HTR-8/SVneo (cell line): ENCODE results near the gene BICDL1.

Source experiments
- DNase-seq: peaks from one replicate; pipeline ENCODE4 v3.0.0; 2011; ENCODE audit warnings: low spot score, mixed read lengths; ENCODE audit not compliant: insufficient read length
- FAIRE-seq: peaks from 2 replicates; lab custom pipeline; 2011; peaks lifted over from hg19 to GRCh38; lab: Jason Lieb, UNC

BICDL1 gene

GRCh38 chr12:120117961-120118320 lies 128.9 kb downstream of the BICDL1 start:
- FAIRE-seq (no peak), DNase-seq (no peak)

DNA sequence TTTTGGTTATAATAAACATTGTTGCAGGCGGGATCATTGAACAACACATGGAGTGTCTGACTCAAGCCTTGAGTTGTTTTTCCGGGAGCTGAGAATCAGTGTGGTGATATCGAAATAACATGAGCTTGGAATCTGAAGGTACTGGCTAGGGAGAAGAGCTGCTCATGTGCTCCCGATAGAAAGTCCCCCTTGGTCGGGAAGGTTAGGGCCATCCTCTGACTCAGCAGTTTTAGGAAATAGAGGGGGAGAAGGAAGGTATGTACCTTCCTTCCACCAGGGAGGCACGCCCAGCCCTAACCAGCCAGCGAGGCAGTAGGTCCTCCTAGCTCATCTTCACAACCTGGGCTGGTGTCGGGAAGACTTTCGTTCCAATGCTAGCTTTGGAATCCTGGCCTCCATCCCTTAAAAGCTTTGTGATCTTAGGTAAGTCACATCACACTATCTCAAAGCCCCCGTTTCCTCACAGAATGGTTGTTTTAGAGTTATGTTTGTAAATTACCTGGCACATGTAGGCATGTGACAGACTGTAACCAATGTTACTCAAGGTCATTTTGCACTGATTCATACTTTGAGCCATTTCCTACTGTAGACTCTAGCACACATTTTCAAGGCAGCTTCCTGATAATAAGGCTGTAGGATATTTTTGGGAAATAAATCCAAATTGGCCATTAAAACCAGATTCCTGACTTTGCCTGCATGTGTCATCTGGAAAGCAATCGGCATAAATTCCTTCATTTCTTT lies 129.5 kb downstream of the BICDL1 start:
- no peak for DNase-seq

GRCh38 chr12:120119271-120119973 lies 130.4 kb downstream of the BICDL1 start:
- no peak for DNase-seq
- no peak for FAIRE-seq

More for the DNA sequence above, 129.5 kb downstream of the BICDL1 start:
- FAIRE-seq = no peak

- FAIRE-seq (no peak), DNase-seq (no peak)
Observed at GRCh38 chr12:120121343-120121742, 132.3 kb downstream of the BICDL1 start.

- no peak for DNase-seq
- no peak for FAIRE-seq
Observed at GRCh38 chr12:120121766-120122293, 132.8 kb downstream of the BICDL1 start.

GRCh38 chr12:120125029-120125428 lies 136.0 kb downstream of the BICDL1 start:
- no peak for DNase-seq
- no peak for FAIRE-seq

GRCh38 chr12:120125792-120126634 lies 137.0 kb downstream of the BICDL1 start:
- DNase-seq (no peak), FAIRE-seq (no peak)

DNA sequence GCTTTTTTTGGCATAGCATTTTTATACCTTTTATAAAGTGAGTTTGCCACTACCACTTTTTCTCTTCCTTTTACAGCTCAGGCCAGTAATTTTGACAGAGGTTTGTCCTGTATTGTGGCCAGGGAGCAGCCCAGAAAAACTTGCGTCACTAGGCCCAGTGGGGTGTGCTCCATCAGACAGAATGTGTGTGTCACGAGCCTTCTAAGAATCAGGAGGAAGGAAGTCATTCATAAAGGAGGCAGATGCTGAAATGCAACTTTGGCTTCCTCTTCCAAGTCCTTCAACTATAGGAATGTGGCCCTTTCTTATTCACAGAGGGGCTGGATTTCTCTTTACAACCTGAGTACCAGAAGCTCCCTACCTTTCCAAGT lies 137.6 kb downstream of the BICDL1 start:
- FAIRE-seq = no peak
- DNase-seq = no peak

DNA sequence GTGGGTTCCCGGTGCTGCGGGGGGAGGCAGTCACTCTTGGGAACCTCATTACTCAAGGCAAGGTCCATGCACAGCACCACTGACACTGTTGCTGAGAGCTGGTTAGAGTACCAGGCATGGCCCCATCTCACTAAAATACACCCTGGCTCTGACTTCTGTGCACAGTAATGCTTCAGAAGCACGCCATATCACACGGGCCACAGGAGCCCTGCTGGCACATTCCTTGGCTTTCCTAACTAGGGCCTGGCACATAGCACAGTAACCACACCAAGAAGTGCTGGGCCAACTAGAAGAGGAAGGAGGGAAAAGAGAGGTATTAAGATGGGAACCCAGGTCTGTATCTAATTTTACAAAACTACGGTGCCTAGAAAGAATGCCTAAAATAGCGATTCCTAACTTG lies 141.0 kb downstream of the BICDL1 start:
- no peak for FAIRE-seq

DNA sequence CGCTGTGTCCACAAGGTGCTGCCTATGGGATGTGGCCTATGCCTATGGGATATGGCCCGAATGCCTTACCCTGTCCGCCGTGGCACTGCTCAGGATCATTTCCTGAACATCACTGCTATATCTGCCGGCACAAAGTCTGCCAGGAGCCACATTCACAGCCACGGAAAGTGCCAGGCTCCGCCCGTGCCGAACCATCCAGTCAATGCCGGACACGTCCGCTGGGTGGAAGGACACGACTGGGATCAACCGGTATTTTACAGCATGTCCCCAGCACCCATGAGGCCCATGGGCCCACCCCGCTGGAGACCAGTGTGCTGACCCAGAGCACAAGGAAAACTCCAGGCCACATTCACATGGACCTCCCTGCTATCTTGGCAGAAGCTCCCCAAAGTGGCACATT lies 142.1 kb downstream of the BICDL1 start:
- FAIRE-seq (no peak), DNase-seq (no peak)

More for the DNA sequence above, 141.0 kb downstream of the BICDL1 start:
- no peak for DNase-seq

DNA sequence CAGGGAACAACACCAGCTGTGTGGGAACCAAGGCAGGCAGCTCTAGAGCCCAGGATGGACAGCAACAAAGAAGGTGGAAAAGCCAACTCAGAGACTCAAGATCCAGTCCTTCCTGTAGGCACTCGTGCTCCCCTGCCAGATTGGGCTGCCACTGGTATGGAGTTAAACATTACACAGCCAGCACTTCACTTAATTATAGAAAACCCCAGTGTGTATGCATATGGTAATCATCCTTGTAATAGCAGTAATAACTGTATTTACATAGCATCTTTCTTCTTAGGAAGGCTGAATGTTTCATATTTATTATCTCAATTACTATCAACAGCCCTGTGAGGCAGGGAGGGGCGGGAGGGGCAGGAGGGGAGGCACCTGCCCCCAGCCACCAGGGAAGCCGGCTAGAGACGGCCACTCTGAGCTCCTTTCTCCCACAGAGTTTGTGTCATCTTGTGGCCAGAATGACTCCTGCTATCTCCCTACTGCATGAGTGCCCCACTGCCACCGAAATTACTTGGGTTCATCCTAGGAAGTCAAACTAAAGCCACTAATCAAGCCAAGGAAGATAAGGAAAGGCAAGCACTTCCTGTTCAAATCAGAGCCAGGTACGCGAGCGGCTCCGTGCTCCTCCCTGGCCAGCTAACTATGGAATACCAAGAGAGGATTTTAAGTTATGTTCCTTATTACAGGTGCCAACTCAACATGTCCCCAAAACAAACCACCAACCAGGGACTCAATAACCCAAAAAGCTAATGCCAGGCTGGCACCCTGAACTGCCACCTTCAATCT lies 143.2 kb downstream of the BICDL1 start:
- FAIRE-seq (no peak), DNase-seq (no peak)

- no peak for FAIRE-seq
- DNase-seq = no peak
Observed at GRCh38 chr12:120132863-120133385, 143.9 kb downstream of the BICDL1 start.

DNA sequence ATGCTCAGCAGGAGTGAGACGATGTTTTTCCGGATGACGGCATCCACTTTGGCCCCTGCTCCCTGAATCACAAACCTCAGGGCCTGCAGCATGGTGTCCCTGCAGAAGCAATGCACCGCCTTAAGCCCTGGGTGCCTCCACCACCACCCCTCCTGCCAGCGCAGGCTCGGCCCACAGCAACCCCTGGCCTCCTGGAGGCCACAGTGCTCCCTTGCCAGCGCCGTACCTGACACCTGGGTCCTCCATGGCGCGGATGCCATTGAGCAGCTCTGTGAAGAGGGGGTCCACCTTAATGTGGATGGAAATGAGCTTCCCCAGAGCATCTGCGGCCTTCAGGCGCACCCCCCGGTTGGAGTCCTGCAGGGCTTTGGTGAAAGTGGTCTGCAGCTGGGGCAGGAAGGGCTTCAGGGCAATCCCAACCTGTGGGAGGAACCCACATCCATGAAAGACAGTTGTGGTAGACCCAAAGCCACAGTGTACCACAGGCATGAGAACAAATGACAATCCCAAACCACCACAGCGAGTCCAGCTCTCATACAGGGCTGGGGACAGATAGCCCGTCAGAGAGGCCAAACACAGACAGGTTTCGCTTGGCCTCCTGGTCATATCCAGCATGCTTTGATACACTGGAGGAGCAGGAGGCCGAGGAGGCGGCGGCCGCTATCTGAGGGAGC lies 145.4 kb downstream of the BICDL1 start:
- FAIRE-seq (no peak), DNase-seq (no peak)

- FAIRE-seq = no peak
Observed at GRCh38 chr12:120136093-120136770, 147.2 kb downstream of the BICDL1 start.

DNA sequence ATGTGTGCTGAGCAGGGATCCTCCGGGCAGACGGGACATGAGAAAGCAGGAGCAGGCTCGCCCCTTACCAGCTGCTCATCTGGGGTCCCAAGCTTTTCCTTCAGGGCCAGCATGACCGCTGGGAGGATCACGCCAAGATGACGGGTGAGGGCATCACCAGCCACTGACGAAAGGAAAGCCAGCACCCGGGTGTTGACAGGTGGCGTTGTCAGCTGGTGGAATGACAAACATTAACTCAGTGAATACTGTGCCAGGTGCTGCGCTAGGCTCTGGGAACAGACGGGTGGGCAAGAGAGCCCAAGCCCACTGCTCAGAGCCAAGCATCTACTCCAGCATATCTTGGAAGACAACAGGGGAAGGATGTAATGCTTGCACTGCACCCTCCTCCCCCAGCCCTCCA lies 148.8 kb downstream of the BICDL1 start:
- FAIRE-seq (no peak), DNase-seq (no peak)

More at GRCh38 chr12:120136093-120136770, 147.2 kb downstream of the BICDL1 start:
- no peak for DNase-seq

- DNase-seq = no peak
- no peak for FAIRE-seq
Observed at GRCh38 chr12:120138366-120138765, 149.3 kb downstream of the BICDL1 start.

DNA sequence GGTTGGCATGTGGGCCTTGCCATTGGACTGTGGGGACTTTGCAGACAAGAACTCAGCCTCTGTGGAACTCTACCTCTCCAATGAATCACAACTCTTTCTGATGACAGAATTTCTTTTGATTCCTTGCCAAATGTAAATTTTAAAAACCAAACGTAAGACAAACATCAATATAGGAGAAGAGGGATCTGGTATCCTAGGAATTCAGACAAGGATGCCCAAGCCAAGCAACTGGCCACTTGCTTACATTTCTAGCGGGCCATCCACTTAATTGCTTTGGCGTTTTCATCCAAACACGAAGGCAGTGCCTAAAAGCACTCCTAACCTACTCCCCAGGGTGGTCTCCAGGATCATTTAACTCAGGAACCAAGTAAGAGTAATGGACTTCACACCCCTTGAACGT lies 150.9 kb downstream of the BICDL1 start:
- FAIRE-seq (no peak), DNase-seq (no peak)

DNA sequence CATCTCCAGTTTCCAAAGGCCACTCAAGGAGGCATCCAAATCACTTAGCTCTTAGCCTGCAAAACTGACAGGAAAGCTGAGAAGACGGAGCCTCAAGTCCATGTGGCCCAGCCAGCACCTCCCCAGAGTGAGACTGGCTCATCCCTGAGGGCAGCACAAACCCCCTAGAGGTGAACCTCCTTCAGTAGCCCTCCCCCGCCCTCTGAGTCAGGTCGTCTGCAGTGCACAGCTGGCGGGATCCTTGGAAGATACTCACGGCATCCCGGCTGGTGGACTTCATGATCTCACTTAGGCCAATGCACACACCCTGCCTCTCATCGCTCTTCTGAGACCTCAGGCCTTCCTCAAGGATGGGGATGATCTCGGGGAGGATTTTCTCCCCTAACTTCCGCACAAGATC lies 151.6 kb downstream of the BICDL1 start:
- no peak for FAIRE-seq
- no peak for DNase-seq

DNA sequence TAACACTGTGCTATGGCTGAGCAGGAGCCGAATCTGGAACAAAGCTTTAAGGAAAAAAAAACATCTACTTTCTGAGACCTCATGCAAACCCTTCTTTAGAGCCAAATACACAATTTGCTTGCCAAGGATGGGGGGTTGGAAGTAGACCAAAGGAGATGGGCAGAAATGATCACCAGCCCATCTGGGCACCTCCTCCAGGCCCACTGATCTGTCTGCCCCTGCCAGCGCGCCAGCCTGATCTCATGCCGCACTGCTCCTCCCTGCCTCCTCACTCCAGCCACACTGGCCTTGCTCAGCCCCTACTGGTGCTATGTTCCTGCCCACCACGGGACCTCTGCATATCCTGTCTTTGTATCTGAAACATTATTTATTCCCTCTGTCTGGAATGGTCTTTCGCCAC lies 152.3 kb downstream of the BICDL1 start:
- no peak for DNase-seq
- no peak for FAIRE-seq
